ENCODE measurements around the gene SMARCAL1. TPM values are rescaled to one million over a fixed set of nuclear protein-coding genes. Genes with fewer than 3 reads are reported as not detected.

The SMARCAL1 gene
- total RNA-seq, 1 donor from 2014 or later = 29.1 TPM

GRCh38 chr2:216477283-216478035, 65.2 kb downstream of the SMARCAL1 start:
- DNase-seq (ENCODE audit: low spot score) = no peak
- Mint-ChIP-seq H3K36me3 (ENCODE audit: low read depth) (peaks cover 36% of the 10 kb centered on the region), H3K4me3 (no peak overlapping the region), H3K27ac (no peak overlapping the region), H3K9me3 (no peaks in the 10 kb centered on the region), H3K4me1 (ENCODE audit: low read depth) (peaks cover 24% of the 10 kb centered on the region), H3K27me3 (ENCODE audit: insufficient read depth) (no peaks in the 10 kb centered on the region)
- intact Hi-C loops (cut with micrococcal nuclease) = loop anchor here (5.0 kb wide), 1 partner anchor 255 kb away; no protein-coding TSS in a partner anchor

GRCh38 chr2:216478151-216478550, 65.9 kb downstream of the SMARCAL1 start:
- H3K9me3 Mint-ChIP-seq = no peaks in the 10 kb centered on the region
- no peaks in the 10 kb centered on the region for H3K27me3 Mint-ChIP-seq (ENCODE audit: insufficient read depth)
- H3K27ac Mint-ChIP-seq = no peak overlapping the region
- H3K4me1 Mint-ChIP-seq (ENCODE audit: low read depth) = peaks cover 24% of the 10 kb centered on the region
- intact Hi-C loops (cut with micrococcal nuclease) = loop anchor here (5.0 kb wide), 1 partner anchor 256 kb away; no protein-coding TSS in a partner anchor
- H3K4me3 Mint-ChIP-seq = no peak overlapping the region
- H3K36me3 Mint-ChIP-seq (ENCODE audit: low read depth) = peaks cover 39% of the 10 kb centered on the region
- DNase-seq (ENCODE audit: low spot score) = no peak

- no peaks in the 10 kb centered on the region for H3K27me3 Mint-ChIP-seq (ENCODE audit: insufficient read depth)
- peaks cover 39% of the 10 kb centered on the region for H3K36me3 Mint-ChIP-seq (ENCODE audit: low read depth)
- intact Hi-C loops (cut with micrococcal nuclease) = loop anchor here (5.0 kb wide), 1 partner anchor 256 kb away; no protein-coding TSS in a partner anchor
Measured at GRCh38 chr2:216478791-216479190, 66.5 kb downstream of the SMARCAL1 start.

GRCh38 chr2:216480221-216480620, 67.9 kb downstream of the SMARCAL1 start:
- intact Hi-C loops (cut with micrococcal nuclease) = no loop called here
- H3K36me3 Mint-ChIP-seq (ENCODE audit: low read depth) = peaks cover 38% of the 10 kb centered on the region
- no peak overlapping the region for H3K4me3 Mint-ChIP-seq
- DNase-seq (ENCODE audit: low spot score) = no peak
- H3K9me3 Mint-ChIP-seq = no peaks in the 10 kb centered on the region
- H3K4me1 Mint-ChIP-seq (ENCODE audit: low read depth) = peaks cover 16% of the 10 kb centered on the region
- H3K27me3 Mint-ChIP-seq (ENCODE audit: insufficient read depth) = no peaks in the 10 kb centered on the region
- H3K27ac Mint-ChIP-seq = no peak overlapping the region

More at GRCh38 chr2:216478791-216479190, 66.5 kb downstream of the SMARCAL1 start:
- H3K4me1 Mint-ChIP-seq (ENCODE audit: low read depth) = peaks cover 24% of the 10 kb centered on the region
- no peak overlapping the region for H3K27ac Mint-ChIP-seq
- no peak overlapping the region for H3K4me3 Mint-ChIP-seq
- DNase-seq (ENCODE audit: low spot score) = no peak
- H3K9me3 Mint-ChIP-seq = no peaks in the 10 kb centered on the region

- intact Hi-C loops (cut with micrococcal nuclease) = no loop called here
- no peak overlapping the region for H3K27ac Mint-ChIP-seq
- peaks cover 26% of the 10 kb centered on the region for H3K36me3 Mint-ChIP-seq (ENCODE audit: low read depth)
- no peak overlapping the region for H3K4me3 Mint-ChIP-seq
- H3K27me3 Mint-ChIP-seq (ENCODE audit: insufficient read depth) = no peaks in the 10 kb centered on the region
- H3K4me1 Mint-ChIP-seq (ENCODE audit: low read depth) = peaks cover 9% of the 10 kb centered on the region
- no peaks in the 10 kb centered on the region for H3K9me3 Mint-ChIP-seq
- no peak for DNase-seq (ENCODE audit: low spot score)
Measured at GRCh38 chr2:216482640-216483039, 70.4 kb downstream of the SMARCAL1 start.

- no peak for DNase-seq (ENCODE audit: low spot score)
- Mint-ChIP-seq H3K36me3 (ENCODE audit: low read depth) (peaks cover 13% of the 10 kb centered on the region), H3K9me3 (no peaks in the 10 kb centered on the region), H3K4me3 (no peak overlapping the region), H3K4me1 (ENCODE audit: low read depth) (no peaks in the 10 kb centered on the region), H3K27ac (no peak overlapping the region), H3K27me3 (ENCODE audit: insufficient read depth) (no peaks in the 10 kb centered on the region)
- intact Hi-C loops (cut with micrococcal nuclease) = no loop called here
Measured at GRCh38 chr2:216485237-216485636, 73.0 kb downstream of the SMARCAL1 start.

- Mint-ChIP-seq H3K27ac (no peak overlapping the region), H3K4me3 (no peak overlapping the region), H3K9me3 (no peaks in the 10 kb centered on the region)
Measured at GRCh38 chr2:216485745-216486144, 73.5 kb downstream of the SMARCAL1 start.

GRCh38 chr2:216486271-216486670, 74.0 kb downstream of the SMARCAL1 start:
- Mint-ChIP-seq H3K9me3 (no peaks in the 10 kb centered on the region), H3K4me1 (ENCODE audit: low read depth) (no peaks in the 10 kb centered on the region), H3K27me3 (ENCODE audit: insufficient read depth) (no peaks in the 10 kb centered on the region), H3K4me3 (no peak overlapping the region), H3K36me3 (ENCODE audit: low read depth) (peaks cover 6% of the 10 kb centered on the region), H3K27ac (no peak overlapping the region)
- intact Hi-C loops (cut with micrococcal nuclease) = no loop called here
- no peak for DNase-seq (ENCODE audit: low spot score)

More at GRCh38 chr2:216485745-216486144, 73.5 kb downstream of the SMARCAL1 start:
- H3K36me3 Mint-ChIP-seq (ENCODE audit: low read depth) = peaks cover 8% of the 10 kb centered on the region
- DNase-seq (ENCODE audit: low spot score) = no peak
- intact Hi-C loops (cut with micrococcal nuclease) = no loop called here
- H3K27me3 Mint-ChIP-seq (ENCODE audit: insufficient read depth) = no peaks in the 10 kb centered on the region
- no peaks in the 10 kb centered on the region for H3K4me1 Mint-ChIP-seq (ENCODE audit: low read depth)

GRCh38 chr2:216486708-216487107, 74.4 kb downstream of the SMARCAL1 start:
- H3K4me3 Mint-ChIP-seq = no peak overlapping the region
- no peak overlapping the region for H3K27ac Mint-ChIP-seq
- H3K36me3 Mint-ChIP-seq (ENCODE audit: low read depth) = peaks cover 6% of the 10 kb centered on the region
- no peak for DNase-seq (ENCODE audit: low spot score)
- intact Hi-C loops (cut with micrococcal nuclease) = no loop called here
- no peaks in the 10 kb centered on the region for H3K9me3 Mint-ChIP-seq
- no peaks in the 10 kb centered on the region for H3K4me1 Mint-ChIP-seq (ENCODE audit: low read depth)
- no peaks in the 10 kb centered on the region for H3K27me3 Mint-ChIP-seq (ENCODE audit: insufficient read depth)

GRCh38 chr2:216490061-216490460, 77.8 kb downstream of the SMARCAL1 start:
- Mint-ChIP-seq H3K36me3 (ENCODE audit: low read depth) (no peaks in the 10 kb centered on the region), H3K9me3 (no peaks in the 10 kb centered on the region), H3K4me3 (no peak overlapping the region), H3K27me3 (ENCODE audit: insufficient read depth) (no peaks in the 10 kb centered on the region), H3K4me1 (ENCODE audit: low read depth) (no peaks in the 10 kb centered on the region), H3K27ac (no peak overlapping the region)
- no peak for DNase-seq (ENCODE audit: low spot score)
- intact Hi-C loops (cut with micrococcal nuclease) = loop anchor here (10.0 kb wide), 2 partner anchors 475 to 1725 kb away; partner anchors contain the start of genes ARPC2 and MREG

- intact Hi-C loops (cut with micrococcal nuclease) = loop anchor here (10.0 kb wide), 2 partner anchors 477 to 1723 kb away; partner anchors contain the start of genes ARPC2 and MREG
- Mint-ChIP-seq H3K36me3 (ENCODE audit: low read depth) (no peaks in the 10 kb centered on the region), H3K27ac (no peak overlapping the region), H3K4me3 (no peak overlapping the region), H3K4me1 (ENCODE audit: low read depth) (peaks cover 11% of the 10 kb centered on the region), H3K27me3 (ENCODE audit: insufficient read depth) (no peaks in the 10 kb centered on the region), H3K9me3 (no peaks in the 10 kb centered on the region)
- no peak for DNase-seq (ENCODE audit: low spot score)
Measured at GRCh38 chr2:216491793-216492596, 79.7 kb downstream of the SMARCAL1 start.

GRCh38 chr2:216492597-216493333, 80.5 kb downstream of the SMARCAL1 start:
- intact Hi-C loops (cut with micrococcal nuclease) = loop anchor here (10.0 kb wide), 2 partner anchors 478 to 1722 kb away; partner anchors contain the start of genes ARPC2 and MREG
- no peak for DNase-seq (ENCODE audit: low spot score)
- Mint-ChIP-seq H3K27ac (no peak overlapping the region), H3K9me3 (no peaks in the 10 kb centered on the region), H3K4me1 (ENCODE audit: low read depth) (peaks cover 17% of the 10 kb centered on the region), H3K36me3 (ENCODE audit: low read depth) (no peaks in the 10 kb centered on the region), H3K27me3 (ENCODE audit: insufficient read depth) (no peaks in the 10 kb centered on the region), H3K4me3 (no peak overlapping the region)
